Measurements from ENCODE around the gene PRICKLE4. TPM values are rescaled to one million over a fixed set of nuclear protein-coding genes. Genes with fewer than 3 reads are reported as not detected.
A peak's percentile ranks its signal among the peaks of the same experiment; 100 is the strongest.
"Not testable (repeated sequence)": the region's sequence is repeated elsewhere in the genome, so short reads cannot be mapped to it uniquely, and the experiment has no call there.

PRICKLE4 gene
- total and polyA plus RNA-seq, 8 donors: 1.9 to 77.0 (median 8.4) TPM; not detected in 1

DNA sequence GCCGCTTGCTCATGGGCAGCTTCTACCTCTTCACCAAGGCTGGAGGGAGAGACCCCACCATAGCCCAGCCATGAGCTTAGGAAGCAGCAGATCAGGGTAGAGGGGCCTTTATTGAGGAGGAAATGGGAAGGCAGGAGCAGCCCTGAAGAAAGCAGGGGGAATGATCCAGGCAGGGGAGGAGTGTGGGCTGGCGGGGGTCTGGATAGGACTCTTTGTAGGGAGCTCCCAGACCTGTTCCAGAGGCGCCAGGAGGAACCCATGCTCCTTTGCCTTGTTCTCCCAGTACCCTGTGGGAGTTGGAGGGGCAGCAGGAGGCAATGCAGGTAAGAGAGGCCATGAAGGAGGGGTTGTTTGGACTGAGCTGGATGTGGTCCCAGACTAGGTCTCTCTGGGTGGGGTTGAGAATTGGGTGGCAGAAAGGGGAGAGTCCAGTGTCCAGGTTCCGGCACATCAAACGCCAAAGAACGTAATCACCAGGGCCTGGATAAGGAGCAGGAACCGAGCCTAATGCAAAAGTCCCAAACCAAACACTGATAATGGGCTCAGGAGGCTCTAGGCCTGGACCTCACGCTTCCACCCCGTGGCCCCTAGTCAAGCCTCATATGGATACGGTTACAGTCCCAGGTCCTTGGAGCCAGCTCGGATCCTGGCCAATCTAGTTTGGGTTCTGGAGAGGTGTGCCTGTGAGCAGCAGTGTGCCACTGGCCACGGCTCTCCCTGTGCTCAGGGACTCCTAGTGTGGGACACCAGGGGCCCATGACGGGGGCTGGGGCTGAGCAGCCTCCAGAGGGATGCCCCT, 21.3 kb upstream of the PRICKLE4 start:
- Histone ChIP-seq H3K36me3 (no peaks in the 10 kb centered on the region), H3K9me3 (no peaks in the 10 kb centered on the region), H3K4me1 (peaks cover 8 to 31% (median 19%) of the 10 kb centered on the region in 4 donors), H3K27ac (peak overlapping the region; percentile 64 to 78 (median 75)), H3K4me3 (no peak overlapping the region), H3K27me3 (no peaks in the 10 kb centered on the region)
- 38 to 66% (median 59%) methylated on average over 10 to 13 of the region's 13 CpGs for WGBS, 5 donors
- intact Hi-C loops (cut with DNase I; ENCODE audit: low total_unique reads): no loop called here
- DNase-seq: peak in 1 of 2 donors; percentile 89
- TF ChIP-seq, protein P1, sequence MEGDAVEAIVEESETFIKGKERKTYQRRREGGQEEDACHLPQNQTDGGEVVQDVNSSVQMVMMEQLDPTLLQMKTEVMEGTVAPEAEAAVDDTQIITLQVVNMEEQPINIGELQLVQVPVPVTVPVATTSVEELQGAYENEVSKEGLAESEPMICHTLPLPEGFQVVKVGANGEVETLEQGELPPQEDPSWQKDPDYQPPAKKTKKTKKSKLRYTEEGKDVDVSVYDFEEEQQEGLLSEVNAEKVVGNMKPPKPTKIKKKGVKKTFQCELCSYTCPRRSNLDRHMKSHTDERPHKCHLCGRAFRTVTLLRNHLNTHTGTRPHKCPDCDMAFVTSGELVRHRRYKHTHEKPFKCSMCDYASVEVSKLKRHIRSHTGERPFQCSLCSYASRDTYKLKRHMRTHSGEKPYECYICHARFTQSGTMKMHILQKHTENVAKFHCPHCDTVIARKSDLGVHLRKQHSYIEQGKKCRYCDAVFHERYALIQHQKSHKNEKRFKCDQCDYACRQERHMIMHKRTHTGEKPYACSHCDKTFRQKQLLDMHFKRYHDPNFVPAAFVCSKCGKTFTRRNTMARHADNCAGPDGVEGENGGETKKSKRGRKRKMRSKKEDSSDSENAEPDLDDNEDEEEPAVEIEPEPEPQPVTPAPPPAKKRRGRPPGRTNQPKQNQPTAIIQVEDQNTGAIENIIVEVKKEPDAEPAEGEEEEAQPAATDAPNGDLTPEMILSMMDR (IDR thresholded peaks at IDR 0.05): no peak
- peak in 2 of 3 donors; percentile 51 to 78 for TF ChIP-seq POLR2AphosphoS5 (IDR thresholded peaks at IDR 0.05)

GRCh38 chr6:41759905-41760579, 20.5 kb upstream of the PRICKLE4 start:
- H3K4me1 ChIP-seq: peaks cover 8 to 31% (median 19%) of the 10 kb centered on the region in 4 donors
- no peaks in the 10 kb centered on the region for H3K27me3 ChIP-seq
- TF ChIP-seq POLR2AphosphoS5 (IDR thresholded peaks at IDR 0.05) (no peak), EP300 (IDR thresholded peaks at IDR 0.05) (no peak), POLR2A (IDR thresholded peaks at IDR 0.05) (no peak)
- TF ChIP-seq, protein P1 (IDR thresholded peaks at IDR 0.05): no peak
- no peaks in the 10 kb centered on the region for H3K9me3 ChIP-seq
- no peak for DNase-seq
- intact Hi-C loops (cut with DNase I; ENCODE audit: low total_unique reads): no loop called here
- no peak overlapping the region for H3K4me3 ChIP-seq
- no peaks in the 10 kb centered on the region for H3K36me3 ChIP-seq
- 34 to 77% (median 55%) methylated on average over 2 of the region's 2 CpGs for WGBS, 5 donors
- peak overlapping the region; percentile 64 to 78 (median 75) for H3K27ac ChIP-seq

- no peak overlapping the region for H3K27ac ChIP-seq
- peaks cover 25 to 47% (median 34%) of the 10 kb centered on the region in 4 donors for H3K4me1 ChIP-seq
- no peaks in the 10 kb centered on the region for H3K9me3 ChIP-seq
- H3K36me3 ChIP-seq: no peaks in the 10 kb centered on the region
- intact Hi-C loops (cut with DNase I; ENCODE audit: low total_unique reads): no loop called here
- WGBS, 5 donors: 21 to 52% (median 45%) methylated on average over 2 of the region's 2 CpGs
- TF ChIP-seq EP300 (IDR thresholded peaks at IDR 0.05) (no peak), POLR2A (IDR thresholded peaks at IDR 0.05) (no peak), POLR2AphosphoS5 (IDR thresholded peaks at IDR 0.05) (no peak)
- TF ChIP-seq, protein P1 (IDR thresholded peaks at IDR 0.05): no peak
- no peaks in the 10 kb centered on the region for H3K27me3 ChIP-seq
- peak in 1 of 2 donors; percentile 62 for DNase-seq
- no peak overlapping the region for H3K4me3 ChIP-seq
Measured at GRCh38 chr6:41763470-41763869, 17.1 kb upstream of the PRICKLE4 start.

GRCh38 chr6:41766043-41766664, 14.4 kb upstream of the PRICKLE4 start:
- intact Hi-C loops (cut with DNase I; ENCODE audit: low total_unique reads); DNase-seq: not testable (repeated sequence)
- 76 to 94% (median 92%) methylated on average over 4 of the region's 4 CpGs for WGBS, 5 donors

More at GRCh38 chr6:41766043-41766664, 14.4 kb upstream of the PRICKLE4 start:
- not testable (repeated sequence) for H3K4me3 ChIP-seq, H3K27me3 ChIP-seq, H3K9me3 ChIP-seq
- peaks cover 25 to 37% (median 31%) of the 10 kb centered on the region in 4 donors for H3K4me1 ChIP-seq
- H3K27ac ChIP-seq: peak overlapping the region in 3 of 5 donors; percentile 65 to 82 (median 76)
- peaks cover 10 to 21% (median 11%) of the 10 kb centered on the region in 4 donors for H3K36me3 ChIP-seq
